Inflammatory macrophage treated with lipopolysaccharide for 4 hours (primary cell): ENCODE measurements around the gene SOX13.

Experiments
- DNase-seq: peaks from one replicate; pipeline ENCODE4 v3.0.0-alpha.2; 2020

Gene SOX13

GRCh38 chr1:204132718-204133117 is 59.8 kb downstream of the SOX13 start:
- DNase-seq, result no peak

GRCh38 chr1:204134103-204134502 is 61.2 kb downstream of the SOX13 start:
- no peak for DNase-seq

DNA sequence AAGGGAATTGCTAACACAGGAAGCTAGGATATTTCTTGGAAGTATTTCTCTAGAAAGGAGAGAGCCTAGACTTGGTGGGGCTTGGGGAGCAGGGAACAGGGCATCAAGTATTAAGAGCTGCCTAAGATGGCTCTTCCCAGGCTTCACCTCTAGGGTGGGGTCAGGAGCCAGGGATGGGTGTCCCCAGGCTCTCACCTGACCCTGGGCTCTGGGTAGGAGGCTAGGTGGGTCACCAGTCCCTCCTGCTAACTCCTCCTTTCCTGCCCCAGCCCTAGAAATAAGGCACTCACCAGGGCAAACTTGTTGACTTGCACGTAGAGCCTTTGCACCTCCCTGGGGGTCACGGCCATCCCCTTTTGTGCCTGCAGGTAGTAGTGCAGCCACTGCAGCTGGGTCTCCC is 63.9 kb downstream of the SOX13 start:
- no peak for DNase-seq

DNA sequence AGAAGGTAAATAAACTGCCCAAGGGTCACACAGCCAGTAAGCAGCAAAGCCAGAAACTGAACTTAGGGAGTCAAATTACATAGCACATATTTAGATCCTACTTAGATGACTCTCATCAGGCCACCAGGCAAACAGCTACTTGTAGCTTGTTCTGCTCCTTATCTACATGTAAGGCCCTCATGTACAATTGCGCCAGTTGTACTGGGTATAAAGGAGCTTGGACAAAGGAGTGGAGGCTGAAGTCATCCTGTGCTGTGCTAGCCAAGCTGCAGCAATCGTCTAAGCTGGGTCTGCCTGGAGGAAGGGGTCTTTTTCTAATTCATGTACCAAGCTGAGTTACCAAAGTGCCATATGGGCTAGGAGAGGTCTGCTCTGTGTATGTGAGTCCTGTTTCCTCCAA is 66.2 kb downstream of the SOX13 start:
- DNase-seq, result no peak

- no peak for DNase-seq
Observed at GRCh38 chr1:204139952-204140351, 67.0 kb downstream of the SOX13 start.

DNA sequence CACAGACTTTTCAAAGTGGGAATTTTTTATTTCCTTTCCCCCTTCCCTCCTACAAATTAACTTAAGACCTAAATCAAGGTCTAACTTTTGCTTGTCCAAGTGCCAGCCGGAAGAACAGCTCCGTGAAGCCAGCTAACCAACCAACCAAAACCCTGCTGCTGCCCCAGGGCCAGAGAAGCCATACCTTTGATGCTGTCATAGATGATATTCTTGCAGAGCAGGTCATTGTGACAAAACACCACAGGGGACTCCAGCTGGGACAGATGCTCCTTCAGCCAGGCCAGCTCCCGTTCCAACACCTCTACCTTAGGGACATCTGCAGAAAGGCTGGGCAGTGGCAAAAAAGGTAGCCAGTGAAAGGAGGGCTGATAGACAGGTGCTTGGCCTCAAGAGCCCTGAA is 68.2 kb downstream of the SOX13 start:
- no peak for DNase-seq

- no peak for DNase-seq
Observed at GRCh38 chr1:204142032-204142974, 69.4 kb downstream of the SOX13 start.

DNA sequence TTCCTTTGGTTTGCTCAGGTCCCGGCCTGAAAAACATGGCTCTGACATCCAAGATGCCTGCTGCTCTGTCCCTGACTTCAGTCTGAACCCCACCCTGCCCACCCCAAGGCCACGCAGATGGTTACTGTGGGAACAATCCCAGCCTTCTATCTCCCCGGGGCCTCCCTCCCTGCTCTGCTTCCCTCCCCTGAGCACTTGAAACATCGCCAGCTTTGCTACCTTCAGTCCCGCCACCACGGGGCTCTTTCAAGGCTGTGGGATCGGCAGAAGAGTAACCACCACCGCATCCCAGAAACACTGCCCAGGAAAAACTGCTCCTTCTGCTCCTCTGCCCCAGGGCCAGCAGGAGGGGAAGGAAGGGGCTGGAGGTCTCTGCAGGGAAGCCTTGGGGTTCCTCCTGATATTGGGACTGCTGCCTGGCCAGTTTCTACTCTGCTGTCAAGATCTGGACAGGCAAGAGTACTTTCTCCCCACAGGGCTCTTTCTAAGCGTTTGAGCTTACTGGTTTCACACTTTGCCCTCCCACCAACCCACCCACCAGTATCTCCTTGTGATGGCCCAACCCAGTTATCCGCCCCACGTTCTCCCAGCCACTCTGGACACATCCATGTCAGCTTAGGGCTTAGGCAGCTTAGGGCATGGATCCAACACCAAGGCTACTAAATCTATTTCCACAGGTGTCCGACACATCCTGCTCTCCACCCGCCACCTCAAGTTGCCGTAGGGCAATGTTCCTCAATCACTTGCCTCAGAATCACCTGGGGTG is 70.5 kb downstream of the SOX13 start:
- no peak for DNase-seq

- DNase-seq, result no peak
Observed at GRCh38 chr1:204145033-204145504, 72.2 kb downstream of the SOX13 start.

DNA sequence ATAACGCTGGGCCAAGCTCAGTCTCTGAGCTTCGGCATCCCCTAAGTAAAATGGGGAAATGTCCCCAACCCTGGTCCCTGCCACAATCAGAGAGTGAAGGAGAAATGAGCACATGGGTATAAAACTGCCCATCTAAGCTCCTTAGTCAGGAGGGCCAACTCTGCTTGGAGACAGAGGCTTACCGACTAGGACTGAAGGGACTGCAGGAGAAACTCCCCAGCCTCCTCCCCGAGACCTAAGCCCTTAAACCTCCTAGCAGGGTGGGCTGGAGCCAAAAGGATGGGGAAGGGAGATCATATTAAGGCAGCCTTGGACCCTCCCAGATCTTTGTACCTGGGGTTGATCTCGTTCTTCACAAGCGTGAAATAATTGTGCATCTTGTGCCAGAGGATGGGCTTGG is 73.4 kb downstream of the SOX13 start:
- DNase-seq, result no peak

GRCh38 chr1:204146965-204147364 is 74.0 kb downstream of the SOX13 start:
- no peak for DNase-seq

GRCh38 chr1:204147406-204148383 is 74.8 kb downstream of the SOX13 start:
- DNase-seq, result no peak

- no peak for DNase-seq
Observed at GRCh38 chr1:204149107-204149506, 76.2 kb downstream of the SOX13 start.

DNA sequence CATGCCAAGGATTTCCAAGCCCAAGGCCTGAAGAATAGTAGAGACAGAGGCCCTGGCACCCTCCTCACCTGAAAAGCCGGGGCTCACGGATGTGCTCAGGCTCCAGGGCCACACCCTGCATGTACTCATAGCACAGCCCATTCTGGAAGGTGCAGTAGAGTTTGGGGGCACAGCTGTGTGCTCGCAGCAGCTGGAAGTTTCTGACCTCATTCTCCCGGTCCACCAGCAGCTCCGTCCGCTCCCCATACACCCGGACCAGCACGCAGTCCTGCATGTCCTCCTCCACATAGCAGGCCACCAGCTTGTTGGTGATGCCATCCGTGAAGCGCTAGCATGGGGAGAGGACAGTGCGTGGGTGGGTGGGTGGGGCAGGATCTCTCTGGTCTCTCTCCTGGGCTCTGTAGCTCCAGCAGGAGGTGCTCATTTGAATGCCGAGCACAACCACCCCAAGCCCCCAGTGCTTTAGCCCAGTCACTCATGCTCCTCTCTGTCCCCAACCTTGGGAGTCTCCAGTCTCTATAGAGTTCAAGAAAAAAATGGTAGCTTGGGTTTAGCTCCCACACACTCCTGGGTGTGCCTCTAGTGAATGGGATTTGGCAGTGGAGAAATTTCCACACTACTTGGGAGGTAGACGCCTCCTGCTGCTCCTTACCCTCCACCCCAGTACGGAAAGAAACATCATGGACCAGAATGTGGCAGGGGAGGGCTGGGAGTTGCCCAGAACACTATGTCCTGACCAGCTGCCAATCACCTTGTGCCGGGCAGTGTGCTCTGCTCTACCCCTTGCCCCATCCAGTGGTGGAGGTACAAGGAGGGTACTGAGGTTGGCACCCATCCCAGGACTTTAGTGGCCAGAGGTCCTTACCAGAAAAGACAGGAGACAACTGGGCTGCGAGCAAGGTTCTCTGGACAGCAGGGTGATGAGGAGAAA is 77.0 kb downstream of the SOX13 start:
- DNase-seq, result no peak

DNA sequence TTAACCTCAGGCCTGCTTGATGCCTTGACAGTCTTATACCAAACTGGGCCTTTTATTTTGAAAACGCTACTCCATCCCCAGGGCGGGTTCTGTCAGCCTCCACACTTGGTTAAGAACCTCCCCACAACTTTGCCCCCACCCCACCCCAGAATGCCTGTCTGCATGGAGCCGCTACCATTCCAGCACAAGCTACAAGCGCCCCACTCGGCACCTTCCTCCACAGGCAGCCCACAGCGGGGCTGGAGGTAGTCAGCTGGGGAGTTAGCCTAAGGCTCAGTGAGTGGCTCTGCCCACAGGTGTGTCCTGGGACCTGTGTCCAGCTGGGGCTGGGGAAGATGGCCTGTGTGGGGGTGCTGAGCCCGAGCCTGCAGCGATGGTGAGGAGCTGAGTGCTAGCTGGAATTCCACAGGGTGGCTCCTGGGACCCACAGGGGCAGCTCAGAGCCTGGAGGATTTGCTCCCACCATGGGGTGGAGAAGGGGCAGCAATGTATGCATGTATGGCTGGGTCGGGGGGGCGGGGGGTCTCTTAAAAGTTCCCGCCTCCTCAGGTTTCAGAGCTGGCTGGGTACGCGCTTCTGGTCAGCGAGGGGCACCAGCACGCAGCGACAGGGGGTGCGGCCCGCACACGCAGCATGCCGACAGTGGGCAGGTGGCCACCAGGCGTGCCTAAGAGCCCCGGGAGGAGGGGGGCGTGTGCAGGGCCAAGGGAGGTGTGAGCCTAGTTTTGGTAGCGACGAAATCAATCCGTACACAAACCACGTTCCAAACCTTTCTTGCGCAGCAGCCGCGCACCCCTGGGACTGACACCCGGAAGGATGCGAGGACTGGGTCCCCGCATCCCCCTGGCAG is 78.0 kb downstream of the SOX13 start:
- no peak for DNase-seq

DNA sequence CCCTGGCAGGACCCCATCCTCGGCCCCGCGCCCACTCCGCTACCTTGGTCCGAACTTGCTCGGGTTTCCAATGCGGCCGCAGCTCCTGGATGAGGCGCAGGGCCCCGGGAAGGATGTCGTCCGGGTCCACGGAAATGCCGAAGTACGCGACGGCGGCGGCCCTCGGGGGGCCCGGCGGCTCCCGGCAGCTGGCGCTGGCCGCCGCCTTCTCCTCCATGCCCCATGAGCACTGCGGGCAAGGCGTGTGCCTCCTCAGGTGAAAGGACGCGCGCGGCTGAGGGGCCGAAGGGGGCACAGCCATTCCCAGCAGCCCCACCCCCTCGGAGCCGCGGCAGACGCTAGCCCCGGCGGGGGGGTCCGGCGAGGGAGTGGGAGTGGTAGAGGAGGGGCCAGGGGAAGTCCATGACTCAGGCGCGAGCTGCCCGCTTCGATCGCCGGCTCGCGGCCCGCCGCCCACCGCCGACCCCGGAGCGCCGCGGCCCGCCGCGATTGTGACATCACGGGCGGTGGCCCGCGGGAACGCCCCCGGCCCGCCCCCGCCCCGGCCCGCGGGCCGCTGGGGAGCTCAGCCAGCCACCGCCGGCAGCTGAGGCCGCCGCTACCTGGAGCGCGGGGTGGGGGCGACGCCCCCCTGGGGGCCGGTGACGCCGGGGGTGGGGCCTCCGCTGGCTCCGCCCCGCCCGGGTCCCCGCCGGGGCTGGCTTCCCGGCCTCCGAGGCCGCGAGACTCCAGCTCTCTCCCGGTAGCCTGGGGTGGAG is 78.8 kb downstream of the SOX13 start, which contains the start of gene ETNK2:
Gene ETNK2 (minus strand): TSS at position 493 of the 758 bp plus-strand sequence. CDS start 192 bp downstream, at position 301.
- DNase-seq, result peak; percentile 21

DNA sequence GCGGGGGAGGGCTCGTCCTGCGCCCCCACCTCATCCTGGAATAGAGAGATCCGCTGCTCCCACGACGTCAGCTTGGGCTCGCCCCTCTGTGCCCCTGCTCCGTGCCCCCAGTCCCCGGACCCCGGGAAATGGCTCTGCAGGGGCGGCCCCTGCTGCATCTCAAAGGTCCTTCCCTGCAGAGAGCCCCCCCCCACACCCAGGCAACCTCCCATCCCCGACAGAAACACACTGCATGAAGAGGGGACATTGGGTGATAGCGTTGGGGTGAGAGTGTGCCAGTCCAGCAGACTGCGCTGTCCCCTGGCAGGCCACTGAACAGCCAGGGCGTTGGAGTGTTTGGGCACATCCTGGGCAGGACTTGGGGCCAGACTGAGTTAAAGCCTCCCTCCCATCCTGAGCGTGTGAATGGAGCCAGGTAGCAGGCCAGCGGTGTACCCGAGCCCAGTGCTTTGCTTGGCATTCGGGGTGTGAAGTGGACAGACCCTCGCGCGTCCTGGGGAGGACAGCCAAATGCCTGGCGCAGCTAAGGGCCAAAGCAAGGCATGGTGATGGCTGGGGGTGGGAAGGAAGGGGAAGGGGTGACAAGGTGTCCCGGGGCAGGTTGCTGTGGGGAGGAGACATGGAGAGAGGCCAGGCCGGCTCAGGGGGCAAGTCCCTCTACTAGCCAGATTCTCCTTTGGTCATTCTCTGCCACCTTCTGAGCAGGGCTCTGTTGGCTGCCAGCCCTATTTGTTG is 79.6 kb downstream of the SOX13 start:
- no peak for DNase-seq

DNA sequence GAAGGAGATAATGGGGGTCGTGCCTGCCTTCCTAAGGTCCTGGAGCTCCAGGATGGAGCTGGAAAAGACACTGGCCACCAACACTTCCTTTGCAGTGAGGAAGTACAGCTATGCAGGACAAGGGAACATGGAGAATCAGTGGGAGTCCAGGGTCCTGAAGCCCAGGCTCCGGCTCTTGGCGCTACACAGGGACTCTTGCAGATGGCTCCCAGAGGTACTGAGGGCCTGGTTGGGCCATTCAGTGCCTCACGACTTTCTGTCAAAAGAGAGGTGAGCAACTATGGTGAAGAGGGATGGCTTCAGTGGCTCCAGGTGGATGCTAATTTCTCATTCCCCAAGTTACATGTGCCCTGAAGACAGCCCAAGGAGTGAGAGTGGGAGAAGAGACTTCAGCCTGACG is 80.8 kb downstream of the SOX13 start:
- no peak for DNase-seq
